CD14-positive monocyte (primary cell): ENCODE measurements around the gene OR1J1. TPM values are rescaled to one million over a fixed set of nuclear protein-coding genes. Genes with fewer than 3 reads are reported as not detected.

Experiments
- DNase-seq, 3 donors: peaks; one replicate each; pipeline ENCODE4 v3.0.0-alpha.2; 2011 to 2022
- H2AFZ ChIP-seq: 2 replicates; pipeline ENCODE4 v1.6.0; 2012; ENCODE audit warnings: mild to moderate bottlenecking, low read depth, low read length, inconsistent platforms; ENCODE audit not compliant: insufficient read depth, poor library complexity, severe bottlenecking
- H3K27ac ChIP-seq, 2 donors: 1 replicate in 1 of 2; 2 replicates in 1 of 2; pipeline ENCODE4 v1.5.1; 2012 to 2013; ENCODE audit warnings: low read length in 2 of 2, control low read depth in 1 of 2, inconsistent platforms in 1 of 2, low read depth in 1 of 2, mild to moderate bottlenecking in 1 of 2
- H3K27me3 ChIP-seq, 2 donors: one replicate each; pipeline versions ENCODE4 v1.6.0 to v1.6.1; 2011 to 2013; ENCODE audit warnings: low read length in 2 of 2; ENCODE audit not compliant: control insufficient read depth in 2 of 2, insufficient read depth in 2 of 2
- H3K36me3 ChIP-seq, 2 donors: replicated peaks in 1 of 2; 1 replicate in 1 of 2; 2 replicates in 1 of 2; pipeline versions ENCODE4 v1.5.1 to v1.6.1; 2012 to 2013; ENCODE audit warnings: low read length in 2 of 2, control low read depth in 1 of 2, inconsistent platforms in 1 of 2, mild to moderate bottlenecking in 1 of 2; ENCODE audit not compliant: insufficient read depth in 2 of 2, control insufficient read depth in 1 of 2
- H3K4me1 ChIP-seq, 2 donors: 1 replicate in 1 of 2; 2 replicates in 1 of 2; pipeline versions ENCODE4 v1.5.1 to v1.6.1; 2012 to 2013; ENCODE audit warnings: low read length in 2 of 2, control low read depth in 1 of 2, inconsistent platforms in 1 of 2, mild to moderate bottlenecking in 1 of 2, moderate library complexity in 1 of 2; ENCODE audit not compliant: insufficient read depth in 2 of 2, control insufficient read depth in 1 of 2
- H3K4me2 ChIP-seq: replicated peaks from 2 replicates; pipeline ENCODE3; 2012; ENCODE audit warnings: low read length, moderate library complexity, mild to moderate bottlenecking; ENCODE audit not compliant: poor library complexity, severe bottlenecking; ENCODE audit errors: extremely low read depth
- H3K4me3 ChIP-seq, 3 experiments: fragments of 200-600 bp in 1 of 3; sonication (generic) in 1 of 3; replicated peaks in 1 of 3; 1 replicate in 2 of 3; 2 replicates in 1 of 3; pipeline ENCODE4 v1.5.1; 2011 to 2013; ENCODE audit warnings: low read length in 3 of 3, mild to moderate bottlenecking in 3 of 3, control low read depth in 2 of 3, low read depth in 2 of 3, inconsistent platforms in 1 of 3, moderate library complexity in 1 of 3
- H3K79me2 ChIP-seq: 2 replicates; pipeline ENCODE4 v1.6.0; 2012; ENCODE audit warnings: mild to moderate bottlenecking, control low read depth, inconsistent platforms, low read length, moderate library complexity; ENCODE audit not compliant: insufficient read depth
- H3K9ac ChIP-seq: 2 replicates; pipeline ENCODE4 v1.6.0; 2017; ENCODE audit warnings: low read length, mild to moderate bottlenecking; ENCODE audit not compliant: insufficient read depth, poor library complexity, severe bottlenecking
- H3K9me3 ChIP-seq, 2 donors: replicated peaks in 1 of 2; 1 replicate in 1 of 2; 2 replicates in 1 of 2; pipeline versions ENCODE4 v1.5.1 to v1.6.1; 2012 to 2013; ENCODE audit warnings: low read length in 2 of 2, control low read depth in 1 of 2; ENCODE audit not compliant: control insufficient read depth in 1 of 2, insufficient read depth in 1 of 2
- H4K20me1 ChIP-seq: 2 replicates; pipeline ENCODE4 v1.6.0; 2012; ENCODE audit warnings: mild to moderate bottlenecking, low read length, control low read depth, moderate library complexity; ENCODE audit not compliant: insufficient read depth
- H3K27ac Mint-ChIP-seq, 7 donors: one replicate each; pipeline ENCODE4 v1.8.0; 2020; ENCODE audit warnings: mild to moderate bottlenecking in 7 of 7, mixed read lengths in 7 of 7, moderate library complexity in 6 of 7, inconsistent platforms in 2 of 7
- H3K27me3 Mint-ChIP-seq, 3 donors: one replicate each; pipeline ENCODE4 v1.8.0; 2021 to 2022; ENCODE audit warnings: low read depth in 3 of 3, mild to moderate bottlenecking in 3 of 3, mixed read lengths in 3 of 3, moderate library complexity in 3 of 3, inconsistent platforms in 1 of 3
- H3K36me3 Mint-ChIP-seq, 2 donors: one replicate each; pipeline ENCODE4 v1.8.0; 2020; ENCODE audit warnings: mixed read lengths in 2 of 2, inconsistent platforms in 1 of 2, mild to moderate bottlenecking in 1 of 2
- H3K4me1 Mint-ChIP-seq: one replicate; pipeline ENCODE4 v1.8.0; 2020; ENCODE audit warnings: mild to moderate bottlenecking, mixed read lengths
- H3K4me3 Mint-ChIP-seq, 2 donors: one replicate each; pipeline ENCODE4 v1.8.0; 2020; ENCODE audit warnings: mild to moderate bottlenecking in 2 of 2, mixed read lengths in 2 of 2, moderate library complexity in 1 of 2
- H3K9me3 Mint-ChIP-seq, 7 donors: one replicate each; pipeline ENCODE4 v1.8.0; 2020 to 2022; ENCODE audit warnings: mixed read lengths in 7 of 7, mild to moderate bottlenecking in 6 of 7, moderate library complexity in 6 of 7, inconsistent platforms in 2 of 7
- CTCF ChIP-seq: fragments of 200-600 bp; IDR thresholded peaks from one replicate; pipeline ENCODE4 v1.8.0; 2022; ENCODE audit warnings: antibody characterized with exemption, mild to moderate bottlenecking
- WGBS: methylation state at CpG from one replicate; pipeline ENCODE4 v1.1.5; 2013; ENCODE audit warnings: missing lambda C conversion rate; ENCODE audit not compliant: insufficient coverage; 5-methylcytosine and 5-hydroxymethylcytosine counted together
- intact Hi-C, 2 donors: fragments of 100-400 bp; cut with micrococcal nuclease; formaldehyde crosslinking; loops; one replicate each; pipeline versions ENCODE4 v1.15.0 to v1.15.1; 2023
- polyA plus RNA-seq, 3 donors: library from polyadenylated mRNA; depleted of rRNA in 1 of 3; unstranded in 2 of 3; stranded (reverse) in 1 of 3; fragments of 300-500 nt in 2 of 3; fragments of >200 nt in 1 of 3; fragmentation: Illumina TruSeq in 2 of 3; gene quantifications; 1 replicate in 2 of 3; 2 replicates in 1 of 3; pipeline ENCODE4 v1.2.3, GENCODE V29; 2012 to 2021

The OR1J1 gene
- polyA plus RNA-seq, 3 donors: not detected

DNA sequence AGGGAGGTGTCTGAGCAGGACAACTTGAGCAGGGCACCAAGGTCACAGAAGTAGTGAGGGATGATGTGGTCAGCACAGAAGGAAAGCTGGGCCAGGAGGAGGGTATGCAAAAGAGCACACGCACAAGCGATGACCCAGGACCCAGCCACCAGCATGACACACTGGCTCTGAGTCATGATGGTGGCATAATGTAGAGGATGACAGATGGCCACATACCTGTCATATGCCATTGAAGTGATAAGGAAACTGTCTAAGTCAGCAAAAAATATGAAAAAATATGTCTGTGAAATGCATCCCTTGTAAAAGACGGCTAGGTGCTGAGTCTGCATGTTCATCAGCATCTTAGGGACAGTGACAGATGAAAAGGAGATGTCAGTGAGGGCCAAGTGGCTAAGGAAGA, 380 bp downstream of the OR1J1 start:
- H3K4me3 Mint-ChIP-seq: no peak overlapping the region
- WGBS: 88% methylated on average over 3 of the region's 3 CpGs
- no peak for TF ChIP-seq CTCF
- H3K9me3 Mint-ChIP-seq: no peaks in the 10 kb centered on the region
- Histone ChIP-seq H3K9me3 (no peaks in the 10 kb centered on the region), H3K27ac (no peak overlapping the region), H3K36me3 (no peaks in the 10 kb centered on the region), H2AFZ (no peak overlapping the region), H3K9ac (no peak overlapping the region), H4K20me1 (no peaks in the 10 kb centered on the region), H3K4me3 (no peak overlapping the region), H3K27me3 (no peaks in the 10 kb centered on the region), H3K4me1 (no peaks in the 10 kb centered on the region), H3K79me2 (no peaks in the 10 kb centered on the region), H3K4me2 (no peak overlapping the region)
- H3K27me3 Mint-ChIP-seq: peaks cover 5 to 6% (median 5%) of the 10 kb centered on the region in 3 donors
- no peaks in the 10 kb centered on the region for H3K4me1 Mint-ChIP-seq
- no peaks in the 10 kb centered on the region for H3K36me3 Mint-ChIP-seq
- H3K27ac Mint-ChIP-seq: no peak overlapping the region
- intact Hi-C loops: no loop called here
- DNase-seq: no peak

- H3K36me3 ChIP-seq: no peaks in the 10 kb centered on the region
- no peak overlapping the region for H3K9ac ChIP-seq
- no peak overlapping the region for H2AFZ ChIP-seq
- H4K20me1 ChIP-seq: no peaks in the 10 kb centered on the region
- Mint-ChIP-seq H3K4me3 (no peak overlapping the region), H3K27ac (no peak overlapping the region), H3K4me1 (no peaks in the 10 kb centered on the region), H3K9me3 (peaks cover 0 to 2% (median 0%) of the 10 kb centered on the region in 7 donors), H3K27me3 (peaks cover 3 to 8% (median 5%) of the 10 kb centered on the region in 3 donors), H3K36me3 (no peaks in the 10 kb centered on the region)
- H3K4me2 ChIP-seq: no peak overlapping the region
- no peaks in the 10 kb centered on the region for H3K27me3 ChIP-seq
- H3K27ac ChIP-seq: no peak overlapping the region
- H3K9me3 ChIP-seq: no peaks in the 10 kb centered on the region
- H3K4me1 ChIP-seq: no peaks in the 10 kb centered on the region
- no peak overlapping the region for H3K4me3 ChIP-seq
- H3K79me2 ChIP-seq: no peaks in the 10 kb centered on the region
- intact Hi-C loops: no loop called here
- DNase-seq: no peak
- WGBS: no CpG with 5 or more reads among the region's 2 CpGs
- no peak for TF ChIP-seq CTCF
Measured at GRCh38 chr9:122475717-122476116, 2.0 kb downstream of the OR1J1 start.
